K562 (cell line): ENCODE data around the gene PPP1R12C. TPM values are rescaled to one million over a fixed set of nuclear protein-coding genes. Genes with fewer than 3 reads are reported as not detected.
A peak's percentile ranks its signal among the peaks of the same experiment; 100 is the strongest.

Experiments used
- ATAC-seq: fragments of 200-7000 bp; cut with Tn5 transposase; 3 replicates; pipeline ENCODE4 v1.9.1; 2020; ENCODE audit warnings: moderate library complexity
- BruUV-seq: library from RNA; stranded (reverse); fragments of 400-500 nt; replicated peaks from 2 replicates; lab custom pipeline; 2021; lab: Mats Ljungman, UMichigan
- CTCF ChIA-PET: fragments of 300-600 bp; formaldehyde crosslinking; extraction: SDS; loops from one replicate; lab custom pipeline; 2021; ENCODE audit warnings: low intra/inter-chr PET ratio; lab: Yijun Ruan, JAX
- POLR2A ChIA-PET: fragments of 300-600, 350-650 bp; sonication (Branson Sonifier 250); formaldehyde crosslinking; extraction: SDS; loops from one replicate; lab custom pipeline; 2021; ENCODE audit warnings: antibody characterized with exemption, inconsistent platforms; lab: Yijun Ruan, JAX
- DNase-seq, 4 experiments: peaks; one replicate each; pipeline versions ENCODE4 v3.0.0 to v3.0.0-alpha.2; 2011 to 2018; ENCODE audit warnings: low spot score in 3 of 4, mixed read lengths in 3 of 4; ENCODE audit errors: extremely low read depth in 1 of 4
- FAIRE-seq: peaks from 2 replicates; lab custom pipeline; 2011; peaks lifted over from hg19 to GRCh38; lab: Jason Lieb, UNC
- H2AFZ ChIP-seq: 2 replicates; pipeline ENCODE4 v1.6.0; 2011; ENCODE audit warnings: low read depth, low read length, control low read depth, inconsistent platforms
- H3K27ac ChIP-seq: fragments of 200-600 bp; 3 replicates; pipeline ENCODE4 v1.8.0; 2011; ENCODE audit warnings: low read depth, mild to moderate bottlenecking, control low read depth, inconsistent platforms, low read length, moderate library complexity, mixed read lengths; ENCODE audit errors: extremely low read depth
- H3K27me3 ChIP-seq, 2 experiments: fragments of 300-600 bp in 1 of 2; 2 replicates in 1 of 2; 3 replicates in 1 of 2; pipeline versions ENCODE4 v1.6.0 to v1.8.0; 2011; ENCODE audit warnings: inconsistent platforms in 2 of 2, low read length in 2 of 2, mild to moderate bottlenecking in 1 of 2, mixed read lengths in 1 of 2, moderate library complexity in 1 of 2; ENCODE audit not compliant: control insufficient read depth in 2 of 2, insufficient read depth in 2 of 2
- H3K36me3 ChIP-seq: fragments of 300-600 bp; 3 replicates; pipeline ENCODE4 v1.8.0; 2011; ENCODE audit warnings: mild to moderate bottlenecking, low read length, inconsistent platforms; ENCODE audit not compliant: control insufficient read depth, insufficient read depth
- H3K4me1 ChIP-seq, 2 experiments: fragments of 200-600 bp in 1 of 2; replicated peaks in 1 of 2; 2 replicates in 1 of 2; 3 replicates in 1 of 2; pipeline versions ENCODE4 v1.5.1 to v1.8.0; 2011; ENCODE audit warnings: inconsistent platforms in 2 of 2, low read length in 2 of 2, mild to moderate bottlenecking in 1 of 2, mixed read lengths in 1 of 2, moderate library complexity in 1 of 2; ENCODE audit not compliant: control insufficient read depth in 2 of 2, insufficient read depth in 2 of 2
- H3K4me2 ChIP-seq: 2 replicates; pipeline ENCODE4 v1.6.1; 2011; ENCODE audit warnings: low read length, control low read depth, inconsistent platforms, mixed read lengths; ENCODE audit not compliant: insufficient read depth
- H3K4me3 ChIP-seq: fragments of 200-600 bp; sonication (generic), shearing (Covaris generic); 2 replicates; pipeline ENCODE4 v1.5.1; 2016; ENCODE audit warnings: control low read depth, inconsistent platforms
- H3K79me2 ChIP-seq: fragments of 200-600 bp; 3 replicates; pipeline ENCODE4 v1.8.0; 2011; ENCODE audit warnings: low read length, inconsistent platforms; ENCODE audit not compliant: control insufficient read depth, insufficient read depth
- H3K9ac ChIP-seq, 2 experiments: 2 replicates each; pipeline versions ENCODE4 v1.6.0 to v1.6.1; 2011; ENCODE audit warnings: low read depth in 2 of 2, low read length in 2 of 2, control low read depth in 1 of 2, inconsistent platforms in 1 of 2, mild to moderate bottlenecking in 1 of 2, mixed read lengths in 1 of 2; ENCODE audit not compliant: insufficient read depth in 1 of 2
- H3K9me1 ChIP-seq: one replicate; pipeline ENCODE4 v1.6.0; 2011; ENCODE audit warnings: inconsistent platforms, mild to moderate bottlenecking, low read length, moderate library complexity; ENCODE audit not compliant: control insufficient read depth, insufficient read depth
- H3K9me3 ChIP-seq: replicated peaks from 2 replicates; pipeline ENCODE4 v1.5.1; 2011; ENCODE audit warnings: low read depth, low read length, inconsistent platforms; ENCODE audit not compliant: control insufficient read depth, insufficient read depth
- H4K20me1 ChIP-seq: replicated peaks from 2 replicates; pipeline ENCODE4 v1.6.1; 2011; ENCODE audit warnings: low read length, inconsistent platforms, mixed read lengths; ENCODE audit not compliant: control insufficient read depth, insufficient read depth
- ATF7 ChIP-seq: fragments of 450-650 bp; IDR thresholded peaks from 2 replicates; pipeline ENCODE4 v1.7.1; 2014; ENCODE audit warnings: mild to moderate bottlenecking, moderate library complexity
- FOS ChIP-seq: IDR thresholded peaks from 3 replicates; pipeline ENCODE4 v1.6.1; 2011; ENCODE audit not compliant: insufficient read length; ENCODE audit errors: extremely low read depth
- FOXA3 ChIP-seq, 2 experiments: fragments of 450-650 bp in 1 of 2; sonication (generic) in 1 of 2; formaldehyde crosslinking; IDR thresholded peaks in 1 of 2; conservative IDR thresholded peaks in 1 of 2; 2 replicates each; pipeline versions ENCODE4 v1.4.0 to v1.8.0; 2020 to 2022; ENCODE audit warnings: mild to moderate bottlenecking in 2 of 2, missing genetic modification reagents in 1 of 2
- POLR2A ChIP-seq: fragments of 450-650 bp; conservative IDR thresholded peaks from 2 replicates; pipeline ENCODE4 v1.6.1; 2016
- POLR2G ChIP-seq: fragments of 200-400 bp; formaldehyde crosslinking; IDR thresholded peaks from 2 replicates; pipeline ENCODE4 v1.6.1; 2017; ENCODE audit warnings: low read depth, mild to moderate bottlenecking, antibody characterized with exemption, low read length, moderate library complexity
- SUPT5H ChIP-seq: fragments of 450-650 bp; IDR thresholded peaks from 2 replicates; pipeline ENCODE4 v1.6.1; 2016
- WGBS: fragments of 100-300 bp; shearing (Covaris generic); methylation state at CpG from one replicate; pipeline ENCODE4 v1.1.6; 2016; ENCODE audit warnings: low coverage, mixed read lengths; ENCODE audit not compliant: insufficient coverage; ENCODE audit errors: missing lambda C conversion rate; 5-methylcytosine and 5-hydroxymethylcytosine counted together
- in situ Hi-C: fragments of 300-500 bp; cut with MboI; formaldehyde crosslinking; loops from 4 replicates; pipeline ENCODE4 v1.15.0; 2018; ENCODE audit warnings: inconsistent platforms, mixed read lengths
- intact Hi-C: fragments of 100-400 bp; cut with micrococcal nuclease; formaldehyde crosslinking; loops from 2 replicates; pipeline ENCODE4 v1.14.2; 2022
- polyA plus RNA-seq, 8 experiments: library from polyadenylated mRNA; depleted of rRNA in 4 of 8; stranded (reverse) in 5 of 8; unstranded in 3 of 8; fragments of >200 nt; fragmentation: Nextera tagmentation in 2 of 8; fragmentation: Illumina TruSeq in 1 of 8; extraction: Ambion mirVana in 2 of 8; extraction: Trizol in 1 of 8; gene quantifications; 2 replicates each; pipeline versions ENCODE4 v1.2.1 to v1.2.3, GENCODE V29; 2011 to 2014; ENCODE audit warnings: inconsistent platforms in 1 of 8, missing spikeins in 1 of 8
- total RNA-seq, 7 experiments: library from RNA; depleted of rRNA in 6 of 7; stranded (reverse); fragments of >200 nt in 6 of 7; fragmentation: Illumina TruSeq in 2 of 7; extraction: Trizol in 2 of 7; gene quantifications; 2 replicates each; pipeline versions ENCODE4 v1.2.1 to v1.2.3, GENCODE V29; 2011 to 2021; ENCODE audit warnings: low replicate concordance in 1 of 7
- TF ChIP-seq, protein P1 (sequence below): sonication (generic); formaldehyde crosslinking; IDR thresholded peaks from 2 replicates; pipeline ENCODE4 v1.8.1; 2023; ENCODE audit warnings: mild to moderate bottlenecking, missing genetic modification reagents

Gene PPP1R12C
- total and polyA plus RNA-seq, 9 of the 15 experiments (the other 6 are each of a cell fraction or from before 2014, with no cell fraction given): 1.8 to 136 (median 33.7) TPM

DNA sequence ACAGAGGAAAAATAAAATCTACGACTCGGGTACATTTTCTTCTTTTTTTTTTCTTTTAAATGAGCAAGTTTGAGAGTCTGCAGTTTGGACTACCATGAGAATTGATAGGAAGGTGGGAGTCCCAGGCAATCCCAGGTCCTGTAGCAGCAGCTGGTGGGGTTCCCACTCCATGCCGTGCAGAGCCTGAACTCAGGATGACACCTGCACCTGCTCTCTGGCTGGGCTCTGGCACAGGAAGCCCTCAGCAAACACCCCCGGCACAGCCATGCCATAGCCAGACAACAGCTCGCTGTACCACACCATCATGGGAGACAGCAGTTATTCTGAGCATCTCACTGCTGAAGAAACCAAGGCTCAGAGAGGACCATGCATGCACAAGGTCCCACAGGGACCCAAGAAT is 73.2 kb downstream of the PPP1R12C start:
- 94% methylated on average over 2 of the region's 5 CpGs for WGBS
- Histone ChIP-seq H3K4me3 (no peak overlapping the region), H4K20me1 (peaks cover 5% of the 10 kb centered on the region; the same call in 1 of the 2 replicates), H2AFZ (no peak overlapping the region), H3K9me3 (no peaks in the 10 kb centered on the region), H3K4me2 (no peak overlapping the region), H3K27me3 (no peaks in the 10 kb centered on the region), H3K9ac (peak overlapping the region in 1 of 2 experiments; percentile 40; a peak in 1 of 4 replicates), H3K36me3 (peaks cover 83% of the 10 kb centered on the region), H3K79me2 (peaks cover 40% of the 10 kb centered on the region), H3K4me1 (peaks cover 27 to 50% of the 10 kb centered on the region in 2 experiments), H3K9me1 (no peaks in the 10 kb centered on the region), H3K27ac (no peak overlapping the region; the same call in 2 of the 3 replicates)
- intact Hi-C loops (loop anchor here (10.0 kb wide), 1 partner anchor 159 kb away; no protein-coding TSS in a partner anchor), in situ Hi-C loops (no loop called here)
- peak; percentile 46; the same call in 1 of the 2 replicates for TF ChIP-seq POLR2A
- no peak for TF ChIP-seq FOS
- no peak for FAIRE-seq
- ChIA-PET POLR2A (interaction anchor here (1.3 kb wide), 1 partner anchor 10 kb away, joined by 3 read pairs; no protein-coding TSS in a partner anchor), CTCF (no interaction called here)
- no TSS peak for BruUV-seq
- no peak for ATAC-seq
- no peak for DNase-seq

DNA sequence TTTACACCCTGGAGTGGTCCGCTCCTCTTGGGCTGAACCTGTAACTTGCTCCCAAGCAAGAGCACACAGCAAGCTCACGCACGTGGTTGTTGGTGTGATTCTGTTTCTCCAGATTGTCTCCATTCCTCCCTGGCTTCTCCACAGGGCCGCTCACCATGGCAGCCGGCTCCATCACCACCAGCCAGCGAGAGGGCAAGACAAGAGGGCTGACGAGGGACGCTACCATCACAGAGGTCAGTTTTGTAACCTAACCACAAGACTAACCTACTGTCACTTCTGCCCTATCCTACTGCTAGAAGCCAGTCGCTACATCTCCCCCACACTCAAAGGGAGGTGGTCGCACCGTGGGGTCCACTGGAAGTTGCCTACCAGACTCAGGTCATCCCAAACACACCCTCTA is 74.7 kb downstream of the PPP1R12C start:
- Histone ChIP-seq H3K36me3 (peaks cover 72% of the 10 kb centered on the region), H3K4me1 (peaks cover 39 to 57% of the 10 kb centered on the region in 2 experiments), H3K27me3 (no peaks in the 10 kb centered on the region), H3K79me2 (peaks cover 51% of the 10 kb centered on the region), H3K9me1 (no peaks in the 10 kb centered on the region), H3K9me3 (no peaks in the 10 kb centered on the region), H3K9ac (peak overlapping the region; percentile 64 to 81), H3K27ac (peak overlapping the region; percentile 96), H2AFZ (no peak overlapping the region), H3K4me3 (no peak overlapping the region), H4K20me1 (no peaks in the 10 kb centered on the region; the same call in 1 of the 2 replicates), H3K4me2 (peak overlapping the region; percentile 79; the same call in 1 of the 2 replicates)
- intact Hi-C loops: loop anchor here (10.0 kb wide), 1 partner anchor 158 kb away; no protein-coding TSS in a partner anchor
- ChIA-PET CTCF (no interaction called here), POLR2A (interaction anchor here (0.6 to 2.6 kb wide), 3 partner anchors 11 to 162 kb away, joined by 4 to 15 read pairs (median 5); no protein-coding TSS in a partner anchor)
- TSS peak; percentile 20 for BruUV-seq
- 74% methylated on average over 11 of the region's 11 CpGs for WGBS
- DNase-seq (no peak), ATAC-seq (no peak), FAIRE-seq (no peak)
- in situ Hi-C loops: no loop called here
- peak; percentile 8; the same call in 1 of the 2 replicates for TF ChIP-seq SUPT5H
- peak; percentile 56 for TF ChIP-seq POLR2G
- TF ChIP-seq ATF7: no peak
- TF ChIP-seq FOXA3 (CRISPR knock-in tag; conservative IDR thresholded peaks at IDR 0.05 in 1 of 2, IDR thresholded peaks at IDR 0.05 in 1 of 2): 0 out of 4 replicates have a peak, but pooled peaks of 1 of the 2 experiments have one; percentile 44
- TF ChIP-seq, protein P1, sequence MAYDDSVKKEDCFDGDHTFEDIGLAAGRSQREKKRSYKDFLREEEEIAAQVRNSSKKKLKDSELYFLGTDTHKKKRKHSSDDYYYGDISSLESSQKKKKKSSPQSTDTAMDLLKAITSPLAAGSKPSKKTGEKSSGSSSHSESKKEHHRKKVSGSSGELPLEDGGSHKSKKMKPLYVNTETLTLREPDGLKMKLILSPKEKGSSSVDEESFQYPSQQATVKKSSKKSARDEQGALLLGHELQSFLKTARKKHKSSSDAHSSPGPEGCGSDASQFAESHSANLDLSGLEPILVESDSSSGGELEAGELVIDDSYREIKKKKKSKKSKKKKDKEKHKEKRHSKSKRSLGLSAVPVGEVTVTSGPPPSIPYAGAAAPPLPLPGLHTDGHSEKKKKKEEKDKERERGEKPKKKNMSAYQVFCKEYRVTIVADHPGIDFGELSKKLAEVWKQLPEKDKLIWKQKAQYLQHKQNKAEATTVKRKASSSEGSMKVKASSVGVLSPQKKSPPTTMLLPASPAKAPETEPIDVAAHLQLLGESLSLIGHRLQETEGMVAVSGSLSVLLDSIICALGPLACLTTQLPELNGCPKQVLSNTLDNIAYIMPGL: 0 out of 2 replicates have a peak, but pooled peaks have one; percentile 21
